PC-3 (cell line): Measurements from ENCODE around the gene NMNAT2. TPM values are rescaled to one million over a fixed set of nuclear protein-coding genes. Genes with fewer than 3 reads are reported as not detected.

Source experiments
- ATAC-seq: fragments of 200-7000 bp; cut with Tn5 transposase; 2 replicates; pipeline ENCODE4 v1.9.1; 2020; ENCODE audit warnings: mild to moderate bottlenecking, moderate library complexity
- BruUV-seq: library from RNA; stranded (reverse); fragments of 400-500 nt; replicated peaks from 2 replicates; lab custom pipeline; 2021; lab: Mats Ljungman, UMichigan
- CTCF ChIA-PET: fragments of 300-600 bp; sonication (Branson Sonifier 250); formaldehyde crosslinking; loops from one replicate; lab custom pipeline; 2022; ENCODE audit warnings: antibody characterized with exemption; lab: Charles Lee
- POLR2A ChIA-PET: fragments of 300-600 bp; sonication (Branson Sonifier 250); formaldehyde crosslinking; loops from one replicate; lab custom pipeline; 2022; ENCODE audit warnings: antibody characterized with exemption; ENCODE audit not compliant: unreplicated experiment; lab: Charles Lee
- DNase-seq: peaks from one replicate; pipeline ENCODE4 v3.0.0-alpha.2; 2015
- H2AFZ ChIP-seq: fragments of 300-600 bp; sonication (generic); 2 replicates; pipeline ENCODE4 v1.6.0; 2016; ENCODE audit warnings: antibody characterized with exemption, low read length
- H3F3A ChIP-seq: fragments of 300-600 bp; sonication (generic); one replicate; pipeline ENCODE4 v1.6.0; 2017; ENCODE audit warnings: antibody characterized with exemption, low read length, control low read depth, mild to moderate bottlenecking; ENCODE audit not compliant: unreplicated experiment
- H3K27ac ChIP-seq: fragments of 300-600 bp; sonication (generic); 2 replicates; pipeline ENCODE4 v1.5.1; 2016; ENCODE audit warnings: mild to moderate bottlenecking, low read length
- H3K27me3 ChIP-seq: fragments of 300-600 bp; sonication (generic); 2 replicates; pipeline ENCODE4 v1.6.1; 2016; ENCODE audit warnings: low read length, mixed read lengths
- H3K36me3 ChIP-seq: fragments of 300-600 bp; sonication (generic); 2 replicates; pipeline ENCODE4 v1.6.1; 2016; ENCODE audit warnings: low read depth, mixed run types, low read length, mixed read lengths
- H3K4me1 ChIP-seq: fragments of 300-600 bp; sonication (generic); 2 replicates; pipeline ENCODE4 v1.5.1; 2016; ENCODE audit warnings: low read length; ENCODE audit not compliant: insufficient read depth
- H3K4me2 ChIP-seq: fragments of 300-600 bp; sonication (generic); 2 replicates; pipeline ENCODE4 v1.6.0; 2016; ENCODE audit warnings: low read length
- H3K4me3 ChIP-seq: fragments of 300-600 bp; sonication (generic); 2 replicates; pipeline ENCODE4 v1.5.1; 2016; ENCODE audit warnings: mild to moderate bottlenecking, low read length, mixed read lengths
- H3K79me2 ChIP-seq: fragments of 300-600 bp; sonication (generic); 2 replicates; pipeline ENCODE4 v1.6.1; 2017; ENCODE audit warnings: low read length, mixed read lengths
- H3K9ac ChIP-seq: fragments of 300-600 bp; sonication (generic); 2 replicates; pipeline ENCODE4 v1.6.0; 2016; ENCODE audit warnings: mild to moderate bottlenecking, low read length
- H3K9me2 ChIP-seq: fragments of 300-600 bp; sonication (generic); replicated peaks from 2 replicates; pipeline ENCODE4 v1.6.1; 2016; ENCODE audit warnings: mixed run types, low read length, mixed read lengths
- H3K9me3 ChIP-seq: fragments of 300-600 bp; sonication (generic); 2 replicates; pipeline ENCODE4 v1.6.1; 2016; ENCODE audit warnings: low read length, mixed read lengths
- H4K20me1 ChIP-seq: fragments of 300-600 bp; sonication (generic); 2 replicates; pipeline ENCODE4 v1.6.1; 2016; ENCODE audit warnings: low read length, mixed read lengths
- EZH2 ChIP-seq: fragments of 300-600 bp; sonication (generic); IDR thresholded peaks from one replicate; pipeline ENCODE4 v1.6.1; 2017; ENCODE audit warnings: antibody characterized with exemption, mild to moderate bottlenecking, low read length; ENCODE audit not compliant: unreplicated experiment
- EZH2phosphoT487 ChIP-seq: fragments of 300-600 bp; sonication (generic); IDR thresholded peaks from 2 replicates; pipeline ENCODE4 v1.6.1; 2018; ENCODE audit warnings: mild to moderate bottlenecking, antibody characterized with exemption, low read length, borderline replicate concordance
- intact Hi-C: fragments of 100-400 bp; cut with micrococcal nuclease; formaldehyde crosslinking; loops from 2 replicates; pipeline ENCODE4 v1.9.0; 2023
- total RNA-seq: library from RNA; depleted of rRNA; stranded (reverse); fragments of >200 nt; gene quantifications from 2 replicates; pipeline ENCODE4 v1.2.3, GENCODE V29; 2014
- TF ChIP-seq, protein P1 (sequence below): fragments of 300-600 bp; sonication (generic); conservative IDR thresholded peaks from 2 replicates; pipeline ENCODE4 v1.5.1; 2017; ENCODE audit warnings: antibody characterized with exemption, low read depth, mild to moderate bottlenecking, low read length

Gene NMNAT2
- total RNA-seq, 1 experiment from 2014 or later: 6.0 TPM

DNA sequence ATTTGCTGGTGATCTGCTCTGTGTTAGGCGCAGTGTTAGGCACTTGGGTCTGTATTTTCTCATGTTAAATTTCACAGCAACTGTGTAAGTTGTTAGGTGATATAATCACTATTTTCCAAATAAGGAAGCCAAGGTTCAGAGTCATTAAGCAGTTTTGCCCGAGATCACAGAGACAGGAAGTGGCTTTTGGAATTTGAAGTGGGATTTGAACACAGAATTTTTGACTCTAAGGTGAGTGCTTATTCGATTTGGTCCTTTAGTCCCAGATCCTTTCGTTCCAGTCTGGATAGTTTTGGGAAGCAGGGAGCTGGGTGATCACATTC is 114.9 kb downstream of the NMNAT2 start:
- ATAC-seq (no peak), DNase-seq (no peak)
- Histone ChIP-seq H4K20me1 (no peaks in the 10 kb centered on the region), H3K27ac (no peak overlapping the region), H3K4me1 (peaks cover 23% of the 10 kb centered on the region), H3K4me3 (no peak overlapping the region), H2AFZ (no peak overlapping the region), H3K79me2 (no peaks in the 10 kb centered on the region), H3K9ac (no peak overlapping the region), H3K9me3 (no peaks in the 10 kb centered on the region), H3K9me2 (no peaks in the 10 kb centered on the region), H3K36me3 (no peaks in the 10 kb centered on the region), H3F3A (no peaks in the 10 kb centered on the region), H3K27me3 (no peaks in the 10 kb centered on the region), H3K4me2 (no peak overlapping the region)
- ChIA-PET CTCF (no interaction called here), POLR2A (no interaction called here)
- intact Hi-C loops: no loop called here
- BruUV-seq: no TSS peak
- TF ChIP-seq EZH2phosphoT487 (no peak), EZH2 (no peak)
- TF ChIP-seq, protein P1, sequence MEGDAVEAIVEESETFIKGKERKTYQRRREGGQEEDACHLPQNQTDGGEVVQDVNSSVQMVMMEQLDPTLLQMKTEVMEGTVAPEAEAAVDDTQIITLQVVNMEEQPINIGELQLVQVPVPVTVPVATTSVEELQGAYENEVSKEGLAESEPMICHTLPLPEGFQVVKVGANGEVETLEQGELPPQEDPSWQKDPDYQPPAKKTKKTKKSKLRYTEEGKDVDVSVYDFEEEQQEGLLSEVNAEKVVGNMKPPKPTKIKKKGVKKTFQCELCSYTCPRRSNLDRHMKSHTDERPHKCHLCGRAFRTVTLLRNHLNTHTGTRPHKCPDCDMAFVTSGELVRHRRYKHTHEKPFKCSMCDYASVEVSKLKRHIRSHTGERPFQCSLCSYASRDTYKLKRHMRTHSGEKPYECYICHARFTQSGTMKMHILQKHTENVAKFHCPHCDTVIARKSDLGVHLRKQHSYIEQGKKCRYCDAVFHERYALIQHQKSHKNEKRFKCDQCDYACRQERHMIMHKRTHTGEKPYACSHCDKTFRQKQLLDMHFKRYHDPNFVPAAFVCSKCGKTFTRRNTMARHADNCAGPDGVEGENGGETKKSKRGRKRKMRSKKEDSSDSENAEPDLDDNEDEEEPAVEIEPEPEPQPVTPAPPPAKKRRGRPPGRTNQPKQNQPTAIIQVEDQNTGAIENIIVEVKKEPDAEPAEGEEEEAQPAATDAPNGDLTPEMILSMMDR: no peak

DNA sequence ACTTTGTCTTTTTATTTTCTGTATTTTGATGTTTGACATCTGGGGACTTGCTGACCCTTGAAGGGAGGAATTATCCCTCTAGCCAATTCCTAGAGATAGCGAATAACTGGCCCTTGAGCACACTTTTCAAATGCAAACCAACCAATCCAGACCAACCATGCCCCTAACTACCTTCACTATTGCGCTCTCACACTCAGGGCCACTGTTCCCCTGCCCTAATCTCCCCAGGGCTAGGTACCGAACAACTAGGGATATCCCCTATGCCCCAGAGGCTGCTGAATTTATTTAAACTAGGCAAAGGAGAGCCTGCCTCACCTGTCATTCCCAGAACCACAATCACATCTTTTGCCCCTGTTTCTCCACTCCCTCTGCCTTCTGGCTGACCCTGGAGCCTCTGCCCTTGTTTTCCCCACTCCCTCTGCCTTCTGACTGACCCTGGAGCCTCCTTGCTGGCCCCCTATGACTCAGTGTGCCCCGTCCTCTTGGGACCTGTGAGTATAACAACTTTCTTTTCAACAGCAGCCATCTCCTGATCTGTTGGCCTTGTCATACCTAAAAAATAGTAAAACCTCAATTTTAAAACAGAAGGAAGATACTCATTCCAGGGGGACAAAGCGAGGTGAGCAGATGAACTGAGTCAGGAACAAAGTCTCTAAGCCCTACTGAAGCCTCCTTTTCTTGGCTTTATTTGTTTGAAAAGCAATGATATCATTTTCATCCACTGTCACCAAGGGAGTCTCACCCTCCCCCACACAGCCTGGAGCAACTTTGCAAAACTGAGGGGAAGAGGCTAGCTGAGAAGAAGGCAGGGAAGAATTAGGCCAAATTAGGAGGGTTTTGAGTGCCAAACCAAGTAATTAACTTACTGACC is 115.5 kb downstream of the NMNAT2 start:
- DNase-seq: no peak
- TF ChIP-seq, protein P1: no peak
- TF ChIP-seq EZH2phosphoT487: no peak
- TF ChIP-seq EZH2: no peak
- intact Hi-C loops: no loop called here
- ATAC-seq: no peak
- Histone ChIP-seq H3K4me2 (no peak overlapping the region), H3K9ac (no peak overlapping the region), H3K9me3 (no peaks in the 10 kb centered on the region), H3K4me3 (no peak overlapping the region), H3K79me2 (no peaks in the 10 kb centered on the region), H3F3A (no peaks in the 10 kb centered on the region), H3K4me1 (peaks cover 23% of the 10 kb centered on the region), H4K20me1 (no peaks in the 10 kb centered on the region), H3K9me2 (no peaks in the 10 kb centered on the region), H3K36me3 (no peaks in the 10 kb centered on the region), H3K27me3 (no peaks in the 10 kb centered on the region), H2AFZ (no peak overlapping the region), H3K27ac (no peak overlapping the region)
- ChIA-PET CTCF (no interaction called here), POLR2A (no interaction called here)
- no TSS peak for BruUV-seq

DNA sequence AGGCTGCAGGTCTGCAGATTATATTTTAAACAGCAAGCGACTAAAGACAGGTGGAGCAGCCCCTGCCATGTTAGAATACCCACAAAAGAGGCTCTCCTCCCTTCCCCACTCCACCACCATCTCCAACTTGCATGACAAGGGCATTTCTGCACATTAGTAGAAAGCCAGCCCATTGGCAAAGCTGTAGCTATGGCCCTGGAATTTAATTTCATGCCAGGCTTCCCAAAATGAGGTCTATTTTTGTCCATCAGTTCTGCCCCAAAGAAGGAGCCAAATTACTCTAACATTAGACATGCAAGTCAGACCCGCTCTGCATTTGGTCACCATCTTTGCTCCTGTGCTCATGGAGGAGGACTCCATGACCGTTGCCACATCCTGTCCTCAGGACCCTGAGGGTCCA is 116.9 kb downstream of the NMNAT2 start:
- Histone ChIP-seq H3K9ac (no peak overlapping the region), H3K9me2 (no peaks in the 10 kb centered on the region), H3F3A (no peaks in the 10 kb centered on the region), H3K79me2 (no peaks in the 10 kb centered on the region), H3K9me3 (no peaks in the 10 kb centered on the region), H4K20me1 (no peaks in the 10 kb centered on the region), H2AFZ (no peak overlapping the region), H3K36me3 (no peaks in the 10 kb centered on the region), H3K4me3 (no peak overlapping the region), H3K27me3 (no peaks in the 10 kb centered on the region), H3K4me2 (no peak overlapping the region), H3K27ac (no peak overlapping the region), H3K4me1 (peaks cover 23% of the 10 kb centered on the region)
- ChIA-PET POLR2A (no interaction called here), CTCF (no interaction called here)
- intact Hi-C loops: no loop called here
- ATAC-seq: no peak
- DNase-seq: no peak
- no TSS peak for BruUV-seq
- TF ChIP-seq, protein P1: no peak
- TF ChIP-seq EZH2: no peak
- TF ChIP-seq EZH2phosphoT487: no peak
